ENCODE measurements around the gene ECT2L.

DNA sequence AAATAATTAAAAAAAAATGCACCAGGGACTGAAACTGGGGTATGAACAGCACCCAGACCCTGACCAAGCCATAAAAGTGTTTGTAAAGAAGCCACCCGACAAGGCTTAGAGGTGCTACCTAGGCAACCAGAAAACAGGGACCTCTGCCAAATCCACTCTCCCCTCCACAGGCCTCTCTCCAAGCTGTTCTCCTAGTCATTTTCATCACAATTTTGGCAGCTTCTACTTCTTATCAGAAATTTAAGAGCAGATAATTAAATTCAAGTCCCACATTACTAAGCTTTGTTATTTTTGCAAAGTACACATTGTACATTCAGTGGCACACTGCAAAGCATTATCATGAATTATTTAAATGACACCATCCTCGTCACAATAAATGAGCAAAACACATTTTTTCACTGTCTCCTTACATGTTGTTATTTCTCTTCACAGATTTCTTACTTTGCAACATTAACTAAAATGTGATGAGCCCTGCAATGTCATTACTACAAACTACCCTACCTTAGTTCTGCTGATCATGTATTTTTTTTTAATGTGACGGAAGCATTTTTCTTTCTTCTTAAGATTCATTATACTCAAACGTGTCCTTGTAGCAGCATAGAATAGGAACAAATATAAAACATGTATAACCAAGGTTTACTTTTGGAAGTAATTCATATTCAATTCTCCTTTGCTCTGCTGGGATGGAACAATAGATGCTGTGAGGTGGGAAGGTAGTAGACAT lies 38.1 kb downstream of the ECT2L start:
- TF ChIP-seq TOX (CRISPR knock-in tag; IDR thresholded peaks at IDR 0.05; ENCODE audit: borderline replicate concordance): no peak
- TF ChIP-seq ZFP30 (CRISPR knock-in tag; IDR thresholded peaks at IDR 0.05): no peak
- TF ChIP-seq SNAI2 (CRISPR knock-in tag; IDR thresholded peaks at IDR 0.05): no peak
- TF ChIP-seq, protein P1, sequence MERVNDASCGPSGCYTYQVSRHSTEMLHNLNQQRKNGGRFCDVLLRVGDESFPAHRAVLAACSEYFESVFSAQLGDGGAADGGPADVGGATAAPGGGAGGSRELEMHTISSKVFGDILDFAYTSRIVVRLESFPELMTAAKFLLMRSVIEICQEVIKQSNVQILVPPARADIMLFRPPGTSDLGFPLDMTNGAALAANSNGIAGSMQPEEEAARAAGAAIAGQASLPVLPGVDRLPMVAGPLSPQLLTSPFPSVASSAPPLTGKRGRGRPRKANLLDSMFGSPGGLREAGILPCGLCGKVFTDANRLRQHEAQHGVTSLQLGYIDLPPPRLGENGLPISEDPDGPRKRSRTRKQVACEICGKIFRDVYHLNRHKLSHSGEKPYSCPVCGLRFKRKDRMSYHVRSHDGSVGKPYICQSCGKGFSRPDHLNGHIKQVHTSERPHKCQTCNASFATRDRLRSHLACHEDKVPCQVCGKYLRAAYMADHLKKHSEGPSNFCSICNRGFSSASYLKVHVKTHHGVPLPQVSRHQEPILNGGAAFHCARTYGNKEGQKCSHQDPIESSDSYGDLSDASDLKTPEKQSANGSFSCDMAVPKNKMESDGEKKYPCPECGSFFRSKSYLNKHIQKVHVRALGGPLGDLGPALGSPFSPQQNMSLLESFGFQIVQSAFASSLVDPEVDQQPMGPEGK (CRISPR knock-in tag; IDR thresholded peaks at IDR 0.05; ENCODE audit: borderline replicate concordance): 0 out of 2 replicates have a peak, but pooled peaks have one; percentile 20
- no peak for TF ChIP-seq OSR1 (CRISPR knock-in tag; IDR thresholded peaks at IDR 0.05)
- no peak for TF ChIP-seq ZNF565 (CRISPR knock-in tag; conservative IDR thresholded peaks at IDR 0.05; ENCODE audit: low read depth)
- no peak for TF ChIP-seq PPARA (CRISPR knock-in tag; IDR thresholded peaks at IDR 0.05; ENCODE audit: borderline replicate concordance)
- TF ChIP-seq, protein P2, sequence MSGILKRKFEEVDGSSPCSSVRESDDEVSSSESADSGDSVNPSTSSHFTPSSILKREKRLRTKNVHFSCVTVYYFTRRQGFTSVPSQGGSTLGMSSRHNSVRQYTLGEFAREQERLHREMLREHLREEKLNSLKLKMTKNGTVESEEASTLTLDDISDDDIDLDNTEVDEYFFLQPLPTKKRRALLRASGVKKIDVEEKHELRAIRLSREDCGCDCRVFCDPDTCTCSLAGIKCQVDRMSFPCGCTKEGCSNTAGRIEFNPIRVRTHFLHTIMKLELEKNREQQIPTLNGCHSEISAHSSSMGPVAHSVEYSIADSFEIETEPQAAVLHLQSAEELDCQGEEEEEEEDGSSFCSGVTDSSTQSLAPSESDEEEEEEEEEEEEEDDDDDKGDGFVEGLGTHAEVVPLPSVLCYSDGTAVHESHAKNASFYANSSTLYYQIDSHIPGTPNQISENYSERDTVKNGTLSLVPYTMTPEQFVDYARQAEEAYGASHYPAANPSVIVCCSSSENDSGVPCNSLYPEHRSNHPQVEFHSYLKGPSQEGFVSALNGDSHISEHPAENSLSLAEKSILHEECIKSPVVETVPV (CRISPR knock-in tag; IDR thresholded peaks at IDR 0.05): no peak
- TF ChIP-seq CREB5 (CRISPR knock-in tag; IDR thresholded peaks at IDR 0.05; ENCODE audit: low read depth): no peak
- TF ChIP-seq ESRRG (CRISPR knock-in tag; IDR thresholded peaks at IDR 0.05): no peak
- no peak for TF ChIP-seq ZFP3 (CRISPR knock-in tag; IDR thresholded peaks at IDR 0.05)
- no peak for TF ChIP-seq ARNTL (CRISPR knock-in tag; IDR thresholded peaks at IDR 0.05; ENCODE audit: borderline replicate concordance, low read depth)
- no peak for TF ChIP-seq RARB (CRISPR knock-in tag; IDR thresholded peaks at IDR 0.05)

Data from SK-N-SH treated with all-trans-retinoic acid at 6 μM for 48 hours (cell line).